GM12872 (cell line): ENCODE data around the gene SMTN.

Experiments
- CTCF ChIP-seq: IDR thresholded peaks from 3 replicates; pipeline ENCODE4 v1.5.1; 2011; ENCODE audit warnings: low read depth, mild to moderate bottlenecking, low read length, moderate library complexity; ENCODE audit not compliant: insufficient read depth

Gene SMTN

GRCh38 chr22:31153357-31153756 is 72.2 kb downstream of the SMTN start:
- no peak for TF ChIP-seq CTCF
